D341Med (cell line): ENCODE results near the gene ARSA.
A peak's percentile ranks its signal among the peaks of the same experiment; 100 is the strongest.

Experiments
- DNase-seq: peaks from one replicate; pipeline ENCODE4 v3.0.0; 2012; ENCODE audit warnings: low spot score

Gene ARSA

GRCh38 chr22:50579752-50580151 lies 48.2 kb downstream of the ARSA start:
- DNase-seq: no peak

GRCh38 chr22:50578776-50579310 lies 49.1 kb downstream of the ARSA start:
- DNase-seq: no peak

GRCh38 chr22:50577987-50578775 lies 49.8 kb downstream of the ARSA start, which contains the start of gene CPT1B:
Gene CPT1B (minus strand): TSS chr22:50578427. CDS start chr22:50577915, 512 bp downstream.
- DNase-seq: peak; percentile 27

DNA sequence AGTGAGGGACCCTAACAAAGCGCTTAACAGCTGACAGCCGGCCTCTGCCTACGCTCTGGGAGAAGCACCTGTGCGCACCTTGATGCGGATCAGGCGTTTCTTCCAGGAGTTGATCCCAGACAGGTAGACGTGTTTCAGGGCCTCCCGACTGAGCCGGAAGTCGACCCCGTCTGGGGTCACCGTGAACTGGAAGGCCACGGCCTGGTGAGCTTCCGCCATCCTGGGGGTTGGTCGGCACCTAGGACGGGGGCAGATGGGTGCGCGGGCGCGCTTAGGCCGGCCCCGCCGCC lies 50.3 kb downstream of the ARSA start:
- peak; percentile 28 for DNase-seq

DNA sequence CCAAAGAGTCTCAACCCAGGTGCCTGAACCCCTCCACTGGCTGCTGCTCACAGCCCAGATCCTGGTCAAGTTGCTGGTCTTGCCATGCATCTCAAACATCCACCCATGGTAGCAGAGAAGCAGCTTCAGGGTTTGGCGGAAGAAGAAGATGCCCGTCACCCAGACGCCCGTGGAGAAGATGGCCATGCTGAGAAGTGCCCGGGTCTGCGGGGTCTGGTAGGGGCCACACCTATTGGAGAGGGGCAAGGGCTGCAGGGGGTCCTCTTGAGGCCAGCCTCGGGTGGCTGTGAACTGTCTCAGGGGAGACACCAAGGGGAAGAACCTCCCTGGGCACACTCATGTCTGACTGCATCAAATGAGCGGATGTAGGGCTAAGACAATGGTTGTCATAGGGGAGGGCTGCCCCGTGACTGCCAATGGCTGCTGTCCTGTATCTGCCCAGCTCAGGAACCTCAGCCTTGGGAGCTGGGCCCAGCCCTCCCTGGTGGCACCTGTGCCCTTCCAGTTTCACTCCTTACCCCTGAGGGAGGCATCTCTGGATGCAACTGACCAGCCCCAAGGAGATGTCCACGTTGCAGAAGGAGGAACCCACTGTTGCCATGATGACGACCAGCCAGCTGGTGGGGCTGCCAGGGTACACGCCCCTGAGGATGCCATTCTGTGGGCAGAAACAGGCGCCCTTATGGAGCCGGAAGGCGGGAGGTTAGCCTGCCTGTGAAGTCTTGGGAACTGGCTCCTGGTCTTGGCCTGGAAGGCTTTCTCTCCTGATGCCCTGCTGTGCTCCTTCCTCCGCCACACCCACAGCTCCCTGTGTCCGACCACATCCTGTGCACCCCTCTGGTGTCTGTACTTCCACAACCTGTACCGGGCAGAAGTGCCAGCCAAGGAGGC lies 50.9 kb downstream of the ARSA start:
- peak; percentile 26 for DNase-seq

DNA sequence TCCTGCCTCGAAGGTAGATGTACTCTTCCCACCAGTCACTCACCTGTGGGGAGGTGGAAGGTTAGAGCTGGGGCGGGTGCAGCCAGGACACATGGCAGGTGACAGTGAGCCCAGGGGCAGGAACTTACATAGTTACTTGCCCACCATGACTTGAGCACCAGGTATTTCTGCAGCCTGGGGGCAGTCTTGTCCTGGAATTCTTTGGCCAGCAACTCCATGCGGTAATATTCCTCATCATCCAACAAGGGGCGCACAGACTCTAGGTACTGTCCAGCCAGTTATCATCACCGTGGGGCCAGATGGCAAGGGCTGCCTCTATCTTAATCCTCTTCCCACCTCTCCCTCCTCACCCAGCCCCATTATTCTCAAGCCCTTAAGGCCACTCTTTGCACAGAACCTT lies 51.9 kb downstream of the ARSA start:
- DNase-seq: peak; percentile 84

DNA sequence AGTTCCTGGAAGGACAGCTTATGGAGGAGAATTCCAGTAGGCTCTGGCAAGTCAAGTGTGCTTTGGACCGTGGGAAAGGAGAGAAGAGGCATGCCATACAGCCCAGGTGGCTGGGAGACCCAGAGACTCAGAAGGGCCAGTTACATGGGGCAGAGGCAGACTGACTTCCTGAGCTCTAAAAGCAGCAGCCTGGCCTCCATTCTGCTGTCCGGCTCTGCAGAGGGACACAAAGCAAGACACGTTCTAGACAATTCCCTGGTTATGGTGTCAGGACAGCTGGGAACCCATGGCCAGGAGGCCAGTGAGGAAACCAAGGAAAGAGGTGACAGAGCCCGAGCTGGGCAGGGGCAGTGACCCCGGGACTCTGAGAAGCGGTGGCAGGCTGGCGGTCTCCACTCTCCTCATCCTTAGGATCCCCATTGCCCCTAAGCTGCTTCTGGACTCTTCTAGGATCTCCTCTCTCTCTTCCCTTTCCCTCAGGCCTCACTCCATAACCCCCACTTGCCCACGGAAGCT lies 52.5 kb downstream of the ARSA start:
- DNase-seq: no peak
